Liver (tissue), 3 donors: Measurements from ENCODE around the gene CNKSR3.

Experiments
- CTCF ChIP-seq: fragments of 150-350 bp; IDR thresholded peaks from 2 replicates; pipeline ENCODE4 v1.5.1; 2017; ENCODE audit warnings: improper control_type of control experiment, low read depth, low read length; ENCODE audit not compliant: missing input control
- EGR1 ChIP-seq, 2 donors: IDR thresholded peaks; 2 replicates each; pipeline ENCODE4 v1.6.1; 2016 to 2018; ENCODE audit warnings: antibody characterized with exemption in 2 of 2, low read depth in 2 of 2
- GABPA ChIP-seq, 2 donors: IDR thresholded peaks in 1 of 2; conservative IDR thresholded peaks in 1 of 2; 2 replicates each; pipeline ENCODE4 v1.6.1; 2016; ENCODE audit warnings: antibody characterized with exemption in 2 of 2, mild to moderate bottlenecking in 1 of 2, moderate library complexity in 1 of 2
- HNF4A ChIP-seq, 2 donors: conservative IDR thresholded peaks; 2 replicates each; pipeline ENCODE4 v1.6.1; 2016; ENCODE audit warnings: antibody characterized with exemption in 2 of 2, mild to moderate bottlenecking in 2 of 2
- HNF4G ChIP-seq: IDR thresholded peaks from 2 replicates; pipeline ENCODE4 v1.6.1; 2016; ENCODE audit warnings: antibody characterized with exemption
- JUND ChIP-seq, 2 donors: IDR thresholded peaks; 2 replicates each; pipeline ENCODE4 v1.6.1; 2016; ENCODE audit warnings: antibody characterized with exemption in 2 of 2
- MAX ChIP-seq: IDR thresholded peaks from 2 replicates; pipeline ENCODE4 v1.6.1; 2016; ENCODE audit warnings: antibody characterized with exemption
- RAD21 ChIP-seq, 2 donors: IDR thresholded peaks; 2 replicates each; pipeline ENCODE4 v1.6.1; 2016; ENCODE audit warnings: antibody characterized with exemption in 2 of 2, mild to moderate bottlenecking in 2 of 2
- REST ChIP-seq: IDR thresholded peaks from 2 replicates; pipeline ENCODE4 v1.6.1; 2016; ENCODE audit warnings: antibody characterized with exemption, mild to moderate bottlenecking
- RXRA ChIP-seq, 2 donors: IDR thresholded peaks; 2 replicates each; pipeline ENCODE4 v1.6.1; 2017 to 2018; ENCODE audit warnings: antibody characterized with exemption in 2 of 2, mild to moderate bottlenecking in 1 of 2
- SP1 ChIP-seq: IDR thresholded peaks from 2 replicates; pipeline ENCODE4 v1.6.1; 2018; ENCODE audit warnings: antibody characterized with exemption, mild to moderate bottlenecking
- TAF1 ChIP-seq: conservative IDR thresholded peaks from 2 replicates; pipeline ENCODE4 v1.6.1; 2016; ENCODE audit warnings: antibody characterized with exemption, mild to moderate bottlenecking
- YY1 ChIP-seq: IDR thresholded peaks from 2 replicates; pipeline ENCODE4 v1.6.1; 2016; ENCODE audit warnings: antibody characterized with exemption, mild to moderate bottlenecking
- ZBTB33 ChIP-seq: IDR thresholded peaks from 2 replicates; pipeline ENCODE4 v1.6.1; 2016; ENCODE audit warnings: antibody characterized with exemption
- donor health status: healthy.
- donor health status: healthy.

- TF ChIP-seq CTCF, result no peak
- TF ChIP-seq REST, result no peak
- no peak for TF ChIP-seq EGR1 (IDR thresholded peaks at IDR 0.05; ENCODE audit: low read depth in 2 of 2)
- TF ChIP-seq SP1, result no peak
- TF ChIP-seq JUND (IDR thresholded peaks at IDR 0.05), result no peak
- no peak for TF ChIP-seq TAF1
- no peak for TF ChIP-seq HNF4G
- no peak for TF ChIP-seq ZBTB33
- TF ChIP-seq RAD21 (IDR thresholded peaks at IDR 0.05), result no peak
- no peak for TF ChIP-seq MAX
- no peak for TF ChIP-seq GABPA (IDR thresholded peaks at IDR 0.05 in 1 of 2, conservative IDR thresholded peaks at IDR 0.05 in 1 of 2)
- TF ChIP-seq RXRA (IDR thresholded peaks at IDR 0.05), result no peak
- no peak for TF ChIP-seq YY1
- TF ChIP-seq HNF4A (conservative IDR thresholded peaks at IDR 0.05), result no peak
Observed at GRCh38 chr6:154521412-154521811, 10.9 kb upstream of the CNKSR3 start.
